OCI-LY7 (cell line): ENCODE results near the gene SRR.

Experiments
- EZH2phosphoT487 ChIP-seq: fragments of 200-600 bp; sonication (generic); IDR thresholded peaks from 2 replicates; pipeline ENCODE4 v1.6.1; 2018; ENCODE audit warnings: low read depth, borderline replicate concordance, mild to moderate bottlenecking, mixed run types, antibody characterized with exemption, low read length, moderate library complexity, mixed read lengths
- TF ChIP-seq, protein P1 (sequence below): fragments of 200-600 bp; sonication (generic); conservative IDR thresholded peaks from 2 replicates; pipeline ENCODE4 v1.5.1; 2014; ENCODE audit warnings: mild to moderate bottlenecking, antibody characterized with exemption, low read length, moderate library complexity, mixed read lengths

GRCh38 chr17:2297023-2297422, 6.7 kb upstream of the SRR start:
- TF ChIP-seq, protein P1, sequence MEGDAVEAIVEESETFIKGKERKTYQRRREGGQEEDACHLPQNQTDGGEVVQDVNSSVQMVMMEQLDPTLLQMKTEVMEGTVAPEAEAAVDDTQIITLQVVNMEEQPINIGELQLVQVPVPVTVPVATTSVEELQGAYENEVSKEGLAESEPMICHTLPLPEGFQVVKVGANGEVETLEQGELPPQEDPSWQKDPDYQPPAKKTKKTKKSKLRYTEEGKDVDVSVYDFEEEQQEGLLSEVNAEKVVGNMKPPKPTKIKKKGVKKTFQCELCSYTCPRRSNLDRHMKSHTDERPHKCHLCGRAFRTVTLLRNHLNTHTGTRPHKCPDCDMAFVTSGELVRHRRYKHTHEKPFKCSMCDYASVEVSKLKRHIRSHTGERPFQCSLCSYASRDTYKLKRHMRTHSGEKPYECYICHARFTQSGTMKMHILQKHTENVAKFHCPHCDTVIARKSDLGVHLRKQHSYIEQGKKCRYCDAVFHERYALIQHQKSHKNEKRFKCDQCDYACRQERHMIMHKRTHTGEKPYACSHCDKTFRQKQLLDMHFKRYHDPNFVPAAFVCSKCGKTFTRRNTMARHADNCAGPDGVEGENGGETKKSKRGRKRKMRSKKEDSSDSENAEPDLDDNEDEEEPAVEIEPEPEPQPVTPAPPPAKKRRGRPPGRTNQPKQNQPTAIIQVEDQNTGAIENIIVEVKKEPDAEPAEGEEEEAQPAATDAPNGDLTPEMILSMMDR: no peak
- TF ChIP-seq EZH2phosphoT487: no peak
